NCI-H2171 (cell line): ENCODE data around the gene TMEM100.
"Not testable (repeated sequence)": the region's sequence is repeated elsewhere in the genome, so short reads cannot be mapped to it uniquely, and the experiment has no call there.

Experiments
- DNase-seq: peaks from one replicate; lab custom pipeline; 2025; lab: John Stamatoyannopoulos, UW

Gene TMEM100

DNA sequence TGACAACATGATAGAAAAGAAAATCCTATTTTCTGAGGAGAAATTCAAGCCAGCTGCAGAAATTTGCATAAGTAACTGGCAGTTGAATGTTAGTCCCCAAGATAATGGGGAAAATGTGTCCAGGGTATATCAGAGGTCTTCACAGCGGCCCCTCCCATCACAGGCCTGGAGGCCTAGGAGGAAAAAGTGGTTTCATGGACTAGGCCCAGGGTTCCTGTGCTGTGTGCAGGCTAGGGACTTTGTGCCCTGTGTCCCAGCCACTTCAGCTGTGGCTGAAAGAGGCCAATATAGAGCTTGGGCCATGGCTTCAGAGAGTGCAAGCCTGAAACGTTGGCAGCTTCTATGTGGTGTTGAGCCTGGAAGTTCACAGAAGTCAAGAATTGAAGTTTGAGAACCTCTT, 35.6 kb downstream of the TMEM100 start:
- no peak for DNase-seq

GRCh38 chr17:55683550-55684315, 38.9 kb downstream of the TMEM100 start:
- DNase-seq: no peak

DNA sequence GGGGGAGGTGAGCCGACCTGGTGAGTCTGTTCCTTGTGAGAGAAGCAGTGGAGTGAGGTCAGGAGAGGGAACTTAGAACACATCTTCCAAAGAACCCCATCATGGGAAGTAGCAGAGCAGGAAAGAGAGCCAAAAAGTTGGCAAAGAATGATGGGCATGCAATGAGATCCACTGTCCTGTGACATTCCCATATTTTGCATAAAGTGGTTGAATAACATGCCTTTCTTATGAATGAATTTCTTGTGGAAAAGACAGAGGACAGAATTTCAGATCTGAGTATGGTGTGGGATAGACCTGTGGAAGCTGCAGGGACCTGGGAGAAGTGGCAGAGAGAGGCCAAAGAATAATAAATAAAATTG, 41.3 kb downstream of the TMEM100 start:
- no peak for DNase-seq

DNA sequence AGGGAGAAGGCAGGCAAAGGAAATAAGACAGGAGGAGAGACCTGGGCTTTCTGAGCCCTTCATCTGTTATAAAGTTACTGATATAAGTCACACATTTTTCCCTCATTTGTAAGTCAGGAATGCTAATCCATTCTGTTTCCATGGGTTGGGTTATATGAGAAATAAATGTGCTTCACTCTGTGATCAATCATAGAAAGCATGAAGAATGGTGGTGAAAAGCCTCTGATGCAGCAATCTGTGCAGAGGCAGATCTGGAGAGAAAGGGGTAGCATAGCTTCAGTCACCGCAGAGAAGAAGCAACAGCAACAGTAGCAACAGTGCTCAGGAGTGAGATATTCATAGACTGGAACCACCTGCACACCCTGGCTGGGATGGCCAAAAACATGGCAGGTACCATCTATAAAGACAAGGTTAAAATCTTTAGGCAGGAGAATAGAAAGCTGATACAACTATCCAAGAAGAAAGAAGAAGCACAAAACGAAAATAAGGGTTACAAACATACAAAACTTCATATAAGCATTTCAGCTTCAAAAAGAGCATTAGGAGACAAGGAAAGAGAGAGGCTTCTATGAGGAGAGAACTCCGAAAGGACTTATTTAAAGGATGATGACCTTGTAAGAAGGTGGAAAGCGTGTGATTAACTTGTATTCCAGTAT, 41.9 kb downstream of the TMEM100 start:
- no peak for DNase-seq

DNA sequence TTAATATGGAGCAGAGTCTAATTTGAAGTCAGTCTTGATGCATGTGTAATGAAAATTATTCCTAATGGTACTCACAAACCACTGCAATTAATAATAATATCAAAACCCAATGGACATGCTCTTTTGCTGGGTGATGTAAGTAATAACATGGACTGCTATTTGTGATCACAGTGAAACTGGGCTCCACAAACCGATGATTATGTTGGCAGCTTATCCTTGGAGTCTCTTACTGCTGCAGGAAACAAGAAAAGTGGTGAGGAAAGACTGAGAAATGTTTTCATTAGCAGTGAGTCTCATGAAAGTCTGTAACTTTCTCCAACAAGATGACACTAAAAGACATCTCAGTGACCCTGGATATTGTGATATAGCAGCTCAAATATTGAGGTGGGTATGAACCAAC, 45.2 kb downstream of the TMEM100 start:
- no peak for DNase-seq

DNA sequence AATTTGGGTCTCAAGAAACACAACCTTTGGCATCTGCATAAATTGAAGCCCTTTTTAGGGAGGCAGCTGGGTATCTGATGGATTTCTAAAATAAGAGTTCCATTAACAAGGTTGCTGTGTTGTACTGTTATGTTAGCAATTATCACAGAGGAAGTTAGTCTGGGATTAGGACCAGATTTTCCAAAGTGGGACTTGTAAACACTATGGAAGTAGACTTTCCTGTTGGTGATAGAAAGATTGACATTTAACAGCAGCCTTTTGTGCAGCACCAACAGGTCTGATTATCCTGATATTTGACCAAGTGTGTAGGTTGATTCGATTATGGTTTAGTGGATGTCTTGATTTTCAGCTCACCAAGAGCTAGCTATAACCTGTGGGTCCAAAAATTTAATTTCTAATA, 46.4 kb downstream of the TMEM100 start:
- no peak for DNase-seq

- no peak for DNase-seq
These were observed 48.7 kb downstream of the TMEM100 start for GRCh38 chr17:55673743-55674506.

DNA sequence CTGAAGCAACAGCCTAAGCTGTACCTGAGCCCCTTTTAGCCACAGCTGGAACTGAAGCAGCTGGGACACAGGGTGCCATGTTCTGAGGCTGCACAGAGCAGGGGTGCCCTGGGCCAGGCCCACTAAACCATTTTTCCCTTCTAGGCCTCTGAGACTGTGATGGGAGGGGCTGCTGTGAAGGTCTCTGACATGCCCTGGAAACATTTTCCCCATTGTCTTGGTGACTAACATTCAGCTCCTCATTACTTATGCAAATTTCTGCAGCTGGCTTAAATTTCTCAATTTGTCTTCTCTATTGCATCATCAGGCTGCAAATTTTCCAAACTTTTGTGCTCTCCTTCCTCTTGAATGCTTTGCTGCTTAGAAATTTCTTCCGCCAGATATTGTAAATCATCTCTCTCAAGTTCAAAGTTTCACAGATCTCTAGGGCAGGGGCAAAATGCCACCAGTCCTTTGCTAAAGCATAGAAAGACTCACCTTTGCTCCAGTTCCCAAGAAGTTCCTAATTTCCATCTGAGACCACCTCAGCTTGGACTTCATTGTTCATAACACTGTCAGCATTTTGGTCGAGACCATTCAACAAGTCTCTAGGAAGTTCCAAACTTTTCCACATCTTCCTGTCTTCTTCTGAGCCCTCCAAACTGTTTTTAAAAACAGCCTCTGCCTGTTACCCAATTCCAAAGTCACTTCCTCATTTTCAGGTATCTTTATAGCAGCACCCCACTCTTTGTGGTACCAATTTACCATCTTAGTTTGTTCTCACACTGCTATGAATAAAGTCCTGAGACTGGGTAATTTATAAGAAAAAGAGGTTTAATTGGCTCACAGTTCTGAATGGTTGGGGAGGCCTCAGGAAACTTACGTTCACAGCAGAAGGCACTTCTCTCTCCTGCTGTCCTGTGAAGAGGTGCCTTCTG, 49.8 kb downstream of the TMEM100 start:
- no peak for DNase-seq

DNA sequence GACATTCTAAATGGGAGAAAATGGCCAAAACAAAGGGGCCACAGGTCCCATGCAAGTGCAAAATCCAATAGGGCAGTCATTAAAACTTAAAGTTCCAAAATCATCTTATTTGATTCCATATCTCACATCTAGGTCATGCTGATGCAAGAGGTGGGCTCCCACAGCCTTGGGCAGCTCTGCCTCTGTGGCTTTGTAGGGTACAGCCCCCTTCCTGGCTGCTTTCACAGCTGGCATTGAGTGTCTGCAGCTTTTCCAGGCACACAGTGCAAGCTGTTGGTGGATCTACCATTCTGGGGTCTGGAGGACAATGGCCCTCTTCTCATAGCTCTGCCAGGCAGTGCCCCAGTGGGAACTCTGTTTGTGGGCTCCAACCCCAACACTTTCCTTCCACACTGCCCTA, 50.7 kb downstream of the TMEM100 start:
- DNase-seq: not testable (repeated sequence)
